ENCODE measurements around the gene SETD2.

The SETD2 gene

GRCh38 chr3:46998852-46999515 is 164.9 kb downstream of the SETD2 start:
- no peak for DNase-seq (ENCODE audit: low read depth in 1 of 2, low spot score in 1 of 2)

DNA sequence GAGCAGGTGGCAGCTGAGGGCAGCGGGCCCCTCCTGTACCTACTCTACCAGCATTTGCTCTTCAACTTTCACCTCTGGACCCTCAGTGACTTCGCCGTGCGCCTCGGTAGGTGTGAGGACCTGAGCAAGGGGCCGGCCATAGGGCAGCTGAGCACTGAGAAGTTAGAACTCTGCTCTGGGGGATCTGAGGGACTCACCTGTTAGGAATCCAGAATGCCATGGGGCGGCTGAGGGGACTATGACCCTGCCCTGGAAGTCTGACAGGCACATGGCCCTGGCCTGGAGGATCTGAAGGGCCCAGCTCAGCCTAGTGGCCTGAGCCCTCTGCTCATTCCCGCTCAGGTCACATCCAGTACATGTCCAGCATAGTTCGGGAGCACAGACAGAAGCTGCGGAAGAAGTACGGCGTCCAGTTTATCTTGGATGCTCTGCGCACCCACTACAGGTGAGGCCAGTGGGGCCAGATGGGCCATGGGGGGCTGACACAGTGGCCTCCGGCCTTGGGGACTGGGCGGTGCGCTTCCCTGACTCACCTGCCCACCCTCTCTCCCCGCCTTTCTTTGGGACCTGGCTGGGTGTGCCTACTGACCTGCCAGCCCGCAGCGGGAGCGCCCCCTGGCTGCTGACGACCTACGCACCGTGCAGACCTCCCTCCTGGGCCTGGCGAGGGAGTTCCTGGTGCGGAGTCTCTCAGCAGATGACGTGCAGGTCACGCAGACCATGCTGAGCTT is 165.6 kb downstream of the SETD2 start:
- peak; percentile 59 to 67 for DNase-seq (ENCODE audit: low read depth in 1 of 2, low spot score in 1 of 2)

- no peak for DNase-seq (ENCODE audit: low read depth in 1 of 2, low spot score in 1 of 2)
Observed at GRCh38 chr3:46997453-46998091, 166.3 kb downstream of the SETD2 start.

DNA sequence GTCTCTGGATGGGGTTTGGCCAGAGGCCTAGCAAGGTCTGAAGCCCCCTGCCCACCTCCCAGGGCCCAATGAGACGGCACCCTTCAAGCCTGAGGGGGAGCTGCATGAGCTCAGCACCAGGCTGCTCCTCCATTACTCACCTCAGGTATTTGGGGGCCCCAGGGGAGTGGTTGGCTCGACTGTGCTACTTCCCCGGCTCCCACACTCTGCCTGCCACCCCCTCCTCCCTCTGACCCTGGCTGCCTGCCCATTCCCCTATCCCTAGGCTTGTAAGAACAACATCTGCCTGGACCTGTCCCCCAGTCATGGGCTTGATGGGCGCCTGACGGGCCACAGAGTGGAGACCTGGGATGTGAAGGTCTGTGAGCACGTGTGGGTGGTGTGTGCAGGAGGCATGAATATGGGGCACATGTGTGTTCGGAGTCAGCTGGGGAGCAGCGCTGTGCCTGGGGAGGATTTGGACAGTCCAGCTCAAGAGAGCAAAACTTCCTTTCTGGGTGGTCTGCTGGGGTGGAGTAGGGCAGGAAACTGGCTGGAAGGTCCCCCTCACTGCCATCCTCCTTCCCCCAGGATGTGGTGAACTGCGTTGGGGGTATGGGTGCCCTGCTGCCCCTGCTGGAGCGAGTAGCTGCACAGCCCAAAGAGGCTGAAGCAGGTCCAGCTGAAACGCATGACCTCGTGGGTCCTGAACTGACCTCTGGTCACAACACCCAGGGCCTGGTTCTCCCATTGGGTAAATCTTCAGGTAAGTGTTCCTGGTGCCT is 167.0 kb downstream of the SETD2 start:
- no peak for DNase-seq (ENCODE audit: low read depth in 1 of 2, low spot score in 1 of 2)

GRCh38 chr3:46995901-46996562 is 167.9 kb downstream of the SETD2 start:
- no peak for DNase-seq (ENCODE audit: low read depth in 1 of 2, low spot score in 1 of 2)

DNA sequence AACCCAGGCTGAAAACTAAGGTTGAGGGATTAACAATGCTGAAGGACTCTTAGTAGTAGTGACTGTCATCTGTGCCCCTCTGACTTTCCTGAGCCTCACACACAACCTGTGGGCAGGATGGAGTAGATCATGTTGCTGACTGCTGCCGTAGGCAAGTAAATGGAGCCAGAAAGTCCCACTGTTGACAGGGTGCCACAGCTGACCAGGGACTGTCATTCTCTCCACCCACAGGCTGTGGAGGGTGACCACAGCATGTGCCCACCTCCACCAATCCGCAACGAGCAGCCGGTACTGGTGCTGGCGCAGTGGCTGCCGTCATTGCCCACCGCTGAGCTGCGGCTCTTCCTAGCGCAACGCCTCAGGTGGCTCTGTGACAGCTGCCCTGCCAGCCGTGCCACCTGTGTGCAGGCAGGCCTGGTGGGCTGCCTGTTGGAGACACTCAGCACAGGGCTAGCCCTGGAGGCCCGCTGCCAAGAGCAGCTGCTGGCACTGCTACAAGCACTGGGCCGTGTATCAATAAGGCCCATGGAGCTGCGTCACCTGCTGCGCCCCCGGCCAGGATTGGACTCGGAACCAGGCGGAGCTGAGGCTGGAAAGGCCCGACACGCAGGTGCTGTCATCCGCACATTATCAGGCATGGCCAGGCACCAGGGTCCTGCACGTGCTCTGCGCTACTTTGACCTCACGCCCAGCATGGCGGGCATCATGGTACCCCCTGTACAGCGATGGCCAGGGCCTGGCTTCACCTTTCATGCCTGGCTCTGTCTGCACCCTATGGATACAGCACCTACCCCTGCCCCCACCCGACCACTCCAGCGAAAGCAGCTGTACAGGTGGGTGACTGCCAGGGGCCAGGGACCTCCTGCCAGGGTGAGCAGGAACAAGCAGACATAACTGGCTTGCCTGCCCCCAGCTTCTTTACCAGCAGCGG is 168.8 kb downstream of the SETD2 start:
- DNase-seq (ENCODE audit: low read depth in 1 of 2, low spot score in 1 of 2): no peak

GRCh38 chr3:46993986-46994385 is 169.9 kb downstream of the SETD2 start:
- DNase-seq (ENCODE audit: low read depth in 1 of 2, low spot score in 1 of 2): no peak

GRCh38 chr3:46993292-46993691 is 170.6 kb downstream of the SETD2 start:
- DNase-seq (ENCODE audit: low read depth in 1 of 2, low spot score in 1 of 2): no peak

GRCh38 chr3:46992231-46992630 is 171.7 kb downstream of the SETD2 start:
- DNase-seq (ENCODE audit: low read depth in 1 of 2, low spot score in 1 of 2): no peak

GRCh38 chr3:46991406-46992165 is 172.3 kb downstream of the SETD2 start:
- no peak for DNase-seq (ENCODE audit: low read depth in 1 of 2, low spot score in 1 of 2)

GRCh38 chr3:46990573-46991374 is 173.1 kb downstream of the SETD2 start:
- DNase-seq (ENCODE audit: low read depth in 1 of 2, low spot score in 1 of 2): no peak

DNA sequence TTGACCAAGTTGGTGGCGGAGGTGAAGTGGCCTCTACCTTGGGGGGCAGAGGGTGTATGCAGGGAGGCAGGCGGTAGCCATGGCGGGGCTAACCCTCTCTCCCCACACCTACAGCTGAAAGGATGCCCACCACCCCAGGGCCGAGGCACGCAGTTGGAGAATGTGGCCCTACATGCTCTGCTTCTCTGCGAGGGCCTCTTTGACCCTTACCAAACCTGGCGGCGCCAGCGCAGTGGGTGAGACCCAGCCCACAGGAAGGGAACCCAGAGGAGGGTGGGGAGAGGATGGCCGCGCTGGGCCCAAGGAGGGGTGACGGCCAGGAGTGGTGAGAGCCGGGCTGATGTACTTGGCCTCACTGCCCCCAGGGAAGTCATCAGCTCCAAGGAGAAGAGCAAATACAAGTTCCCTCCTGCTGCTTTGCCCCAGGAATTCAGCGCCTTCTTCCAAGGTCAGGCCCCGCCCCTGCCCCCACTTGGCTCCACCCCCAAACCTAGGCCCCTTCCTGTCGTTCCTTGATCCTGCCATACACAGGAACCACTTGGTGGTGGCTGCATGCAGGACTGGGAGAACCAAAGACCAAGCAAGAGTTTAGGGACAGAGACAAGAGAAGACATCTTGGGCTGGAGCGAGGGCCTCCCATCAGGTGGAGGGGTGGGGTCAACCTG is 174.6 kb downstream of the SETD2 start:
- DNase-seq (ENCODE audit: low read depth in 1 of 2, low spot score in 1 of 2): no peak

- DNase-seq (ENCODE audit: low read depth in 1 of 2, low spot score in 1 of 2): no peak
Observed at GRCh38 chr3:46988616-46989015, 175.3 kb downstream of the SETD2 start.

GRCh38 chr3:46987743-46988401 is 176.0 kb downstream of the SETD2 start:
- peak; percentile 68 to 79 for DNase-seq (ENCODE audit: low read depth in 1 of 2, low spot score in 1 of 2)

GRCh38 chr3:46987319-46987742 is 176.6 kb downstream of the SETD2 start:
- DNase-seq (ENCODE audit: low read depth in 1 of 2, low spot score in 1 of 2): no peak

GRCh38 chr3:46986782-46987310 is 177.1 kb downstream of the SETD2 start:
- no peak for DNase-seq (ENCODE audit: low read depth in 1 of 2, low spot score in 1 of 2)

Measured in stimulated activated CD4-positive, alpha-beta T cell treated with anti-CD3 and anti-CD28 coated beads, Interleukin-15, amount 100 ng/mL, for 1 hour (primary cell).